CD4-positive, alpha-beta T cell treated with Interferon gamma for 1 hour (primary cell): Measurements from ENCODE around the gene PICK1.

Experiments used
- DNase-seq: peaks from one replicate; pipeline ENCODE4 v3.0.0-alpha.2; 2020

The PICK1 gene

GRCh38 chr22:38120359-38121110 lies 63.3 kb downstream of the PICK1 start:
- no peak for DNase-seq

- DNase-seq: no peak
These were observed 65.4 kb downstream of the PICK1 start for GRCh38 chr22:38122616-38123015.

DNA sequence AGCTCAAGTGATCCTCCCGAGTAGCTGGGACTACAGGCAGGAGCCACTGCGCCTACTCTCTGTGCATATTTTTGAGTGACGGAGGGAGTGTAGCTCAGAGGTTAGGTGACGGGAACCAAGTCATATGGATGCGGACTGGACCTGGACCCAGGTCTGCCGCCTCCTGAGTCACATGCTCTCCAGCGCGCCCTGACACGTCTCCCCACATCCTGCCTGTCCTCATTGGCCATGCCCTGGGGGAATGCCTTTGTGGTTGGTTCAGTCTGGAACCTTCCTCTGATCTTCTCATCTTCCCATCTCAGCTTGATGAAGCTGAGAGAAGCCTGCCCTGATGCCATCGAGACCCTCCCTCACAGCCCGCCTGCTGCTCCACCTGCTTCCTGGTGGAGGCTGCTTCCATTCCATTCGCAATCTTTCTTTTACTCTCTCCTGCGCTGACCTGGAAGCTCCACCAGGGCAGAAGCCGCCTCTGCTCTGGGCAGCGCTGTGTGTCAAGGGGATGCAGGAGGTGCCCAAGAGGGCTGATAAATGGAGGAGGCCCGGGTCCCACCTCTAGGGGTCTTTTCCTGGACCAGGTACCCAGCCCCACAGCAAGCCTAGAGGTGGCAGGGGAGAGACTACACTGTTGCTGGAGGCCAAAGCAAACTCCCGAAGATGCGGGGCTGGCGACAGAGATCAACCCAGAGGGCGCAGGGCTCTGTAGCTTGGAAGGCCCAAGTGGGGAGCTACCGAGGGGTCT lies 67.2 kb downstream of the PICK1 start:
- no peak for DNase-seq

- no peak for DNase-seq
These were observed 67.9 kb downstream of the PICK1 start for GRCh38 chr22:38125038-38125610.
